K562 (cell line): ENCODE data around the gene RNF213. TPM values are rescaled to one million over a fixed set of nuclear protein-coding genes. Genes with fewer than 3 reads are reported as not detected.

Experiments used
- ATAC-seq: fragments of 200-7000 bp; cut with Tn5 transposase; 3 replicates; pipeline ENCODE4 v1.9.1; 2020; ENCODE audit warnings: moderate library complexity
- BruUV-seq: library from RNA; stranded (reverse); fragments of 400-500 nt; replicated peaks from 2 replicates; lab custom pipeline; 2021; lab: Mats Ljungman, UMichigan
- CTCF ChIA-PET: fragments of 300-600 bp; formaldehyde crosslinking; extraction: SDS; loops from one replicate; lab custom pipeline; 2021; ENCODE audit warnings: low intra/inter-chr PET ratio; lab: Yijun Ruan, JAX
- POLR2A ChIA-PET: fragments of 300-600, 350-650 bp; sonication (Branson Sonifier 250); formaldehyde crosslinking; extraction: SDS; loops from one replicate; lab custom pipeline; 2021; ENCODE audit warnings: antibody characterized with exemption, inconsistent platforms; lab: Yijun Ruan, JAX
- DNase-seq, 4 experiments: peaks; one replicate each; pipeline versions ENCODE4 v3.0.0 to v3.0.0-alpha.2; 2011 to 2018; ENCODE audit warnings: low spot score in 3 of 4, mixed read lengths in 3 of 4; ENCODE audit errors: extremely low read depth in 1 of 4
- FAIRE-seq: peaks from 2 replicates; lab custom pipeline; 2011; peaks lifted over from hg19 to GRCh38; lab: Jason Lieb, UNC
- H2AFZ ChIP-seq: 2 replicates; pipeline ENCODE4 v1.6.0; 2011; ENCODE audit warnings: low read depth, low read length, control low read depth, inconsistent platforms
- H3K27ac ChIP-seq: fragments of 200-600 bp; 3 replicates; pipeline ENCODE4 v1.8.0; 2011; ENCODE audit warnings: low read depth, mild to moderate bottlenecking, control low read depth, inconsistent platforms, low read length, moderate library complexity, mixed read lengths; ENCODE audit errors: extremely low read depth
- H3K27me3 ChIP-seq, 2 experiments: fragments of 300-600 bp in 1 of 2; 2 replicates in 1 of 2; 3 replicates in 1 of 2; pipeline versions ENCODE4 v1.6.0 to v1.8.0; 2011; ENCODE audit warnings: inconsistent platforms in 2 of 2, low read length in 2 of 2, mild to moderate bottlenecking in 1 of 2, mixed read lengths in 1 of 2, moderate library complexity in 1 of 2; ENCODE audit not compliant: control insufficient read depth in 2 of 2, insufficient read depth in 2 of 2
- H3K36me3 ChIP-seq: fragments of 300-600 bp; 3 replicates; pipeline ENCODE4 v1.8.0; 2011; ENCODE audit warnings: mild to moderate bottlenecking, low read length, inconsistent platforms; ENCODE audit not compliant: control insufficient read depth, insufficient read depth
- H3K4me1 ChIP-seq, 2 experiments: fragments of 200-600 bp in 1 of 2; replicated peaks in 1 of 2; 2 replicates in 1 of 2; 3 replicates in 1 of 2; pipeline versions ENCODE4 v1.5.1 to v1.8.0; 2011; ENCODE audit warnings: inconsistent platforms in 2 of 2, low read length in 2 of 2, mild to moderate bottlenecking in 1 of 2, mixed read lengths in 1 of 2, moderate library complexity in 1 of 2; ENCODE audit not compliant: control insufficient read depth in 2 of 2, insufficient read depth in 2 of 2
- H3K4me2 ChIP-seq: 2 replicates; pipeline ENCODE4 v1.6.1; 2011; ENCODE audit warnings: low read length, control low read depth, inconsistent platforms, mixed read lengths; ENCODE audit not compliant: insufficient read depth
- H3K4me3 ChIP-seq: fragments of 200-600 bp; sonication (generic), shearing (Covaris generic); 2 replicates; pipeline ENCODE4 v1.5.1; 2016; ENCODE audit warnings: control low read depth, inconsistent platforms
- H3K79me2 ChIP-seq: fragments of 200-600 bp; 3 replicates; pipeline ENCODE4 v1.8.0; 2011; ENCODE audit warnings: low read length, inconsistent platforms; ENCODE audit not compliant: control insufficient read depth, insufficient read depth
- H3K9ac ChIP-seq, 2 experiments: 2 replicates each; pipeline versions ENCODE4 v1.6.0 to v1.6.1; 2011; ENCODE audit warnings: low read depth in 2 of 2, low read length in 2 of 2, control low read depth in 1 of 2, inconsistent platforms in 1 of 2, mild to moderate bottlenecking in 1 of 2, mixed read lengths in 1 of 2; ENCODE audit not compliant: insufficient read depth in 1 of 2
- H3K9me1 ChIP-seq: one replicate; pipeline ENCODE4 v1.6.0; 2011; ENCODE audit warnings: inconsistent platforms, mild to moderate bottlenecking, low read length, moderate library complexity; ENCODE audit not compliant: control insufficient read depth, insufficient read depth
- H3K9me3 ChIP-seq: replicated peaks from 2 replicates; pipeline ENCODE4 v1.5.1; 2011; ENCODE audit warnings: low read depth, low read length, inconsistent platforms; ENCODE audit not compliant: control insufficient read depth, insufficient read depth
- H4K20me1 ChIP-seq: replicated peaks from 2 replicates; pipeline ENCODE4 v1.6.1; 2011; ENCODE audit warnings: low read length, inconsistent platforms, mixed read lengths; ENCODE audit not compliant: control insufficient read depth, insufficient read depth
- CBFA2T2 ChIP-seq: fragments of 450-650 bp; conservative IDR thresholded peaks from 2 replicates; pipeline ENCODE4 v1.6.1; 2017; ENCODE audit warnings: mild to moderate bottlenecking
- DACH1 ChIP-seq: fragments of 450-650 bp; IDR thresholded peaks from 2 replicates; pipeline ENCODE4 v1.6.1; 2018; ENCODE audit not compliant: partially characterized antibody
- E2F1 ChIP-seq: sonication (generic); formaldehyde crosslinking; IDR thresholded peaks from 2 replicates; pipeline ENCODE4 v1.8.1; 2023; ENCODE audit warnings: mild to moderate bottlenecking, missing genetic modification reagents, moderate library complexity
- FOXA3 ChIP-seq, 2 experiments: fragments of 450-650 bp in 1 of 2; sonication (generic) in 1 of 2; formaldehyde crosslinking; IDR thresholded peaks in 1 of 2; conservative IDR thresholded peaks in 1 of 2; 2 replicates each; pipeline versions ENCODE4 v1.4.0 to v1.8.0; 2020 to 2022; ENCODE audit warnings: mild to moderate bottlenecking in 2 of 2, missing genetic modification reagents in 1 of 2
- MCM3 ChIP-seq: fragments of 450-650 bp; IDR thresholded peaks from 2 replicates; pipeline ENCODE4 v1.6.1; 2016
- NCOA1 ChIP-seq: fragments of 450-650 bp; IDR thresholded peaks from 2 replicates; pipeline ENCODE4 v1.6.1; 2016; ENCODE audit warnings: low read depth
- NFIX ChIP-seq: fragments of 250-450 bp; sonication (Bioruptor Pico); IDR thresholded peaks from 2 replicates; pipeline ENCODE4 v1.4.0; 2020; ENCODE audit warnings: low read depth, mild to moderate bottlenecking, moderate library complexity
- PHF8 ChIP-seq: fragments of 200-600 bp; sonication (generic); IDR thresholded peaks from 2 replicates; pipeline ENCODE4 v1.6.1; 2012; ENCODE audit warnings: mixed run types, mild to moderate bottlenecking, inconsistent platforms, low read length, moderate library complexity, borderline replicate concordance
- POLR3A ChIP-seq: IDR thresholded peaks from 2 replicates; pipeline ENCODE4 v1.6.1; 2011; ENCODE audit warnings: borderline replicate concordance, mild to moderate bottlenecking, moderate library complexity; ENCODE audit not compliant: insufficient read length, insufficient read depth; ENCODE audit errors: extremely low read depth
- RBM34 ChIP-seq: fragments of 200-400 bp; formaldehyde crosslinking; IDR thresholded peaks from 2 replicates; pipeline ENCODE4 v1.6.1; 2018; ENCODE audit warnings: low read length, borderline replicate concordance; ENCODE audit not compliant: insufficient read depth
- SMARCB1 ChIP-seq: IDR thresholded peaks from 2 replicates; pipeline ENCODE4 v1.6.1; 2011; ENCODE audit warnings: improper control_type of control experiment, low read depth; ENCODE audit not compliant: insufficient read length
- ZBTB33 ChIP-seq: sonication (generic); formaldehyde crosslinking; IDR thresholded peaks from 2 replicates; pipeline ENCODE4 v1.8.1; 2023; ENCODE audit warnings: mild to moderate bottlenecking, missing genetic modification reagents
- ZBTB49 ChIP-seq: sonication (generic); formaldehyde crosslinking; IDR thresholded peaks from 2 replicates; pipeline ENCODE4 v1.8.0; 2022; ENCODE audit warnings: missing genetic modification reagents, mild to moderate bottlenecking, borderline replicate concordance
- ZNF41 ChIP-seq: fragments of 250-450 bp; sonication (Bioruptor Pico); conservative IDR thresholded peaks from 2 replicates; pipeline ENCODE4 v1.4.0; 2020; ENCODE audit warnings: mild to moderate bottlenecking
- ZNF431 ChIP-seq: sonication (generic); formaldehyde crosslinking; IDR thresholded peaks from 2 replicates; pipeline ENCODE4 v1.8.0; 2022; ENCODE audit warnings: mild to moderate bottlenecking, missing genetic modification reagents
- WGBS: fragments of 100-300 bp; shearing (Covaris generic); methylation state at CpG from one replicate; pipeline ENCODE4 v1.1.6; 2016; ENCODE audit warnings: low coverage, mixed read lengths; ENCODE audit not compliant: insufficient coverage; ENCODE audit errors: missing lambda C conversion rate; 5-methylcytosine and 5-hydroxymethylcytosine counted together
- in situ Hi-C: fragments of 300-500 bp; cut with MboI; formaldehyde crosslinking; loops from 4 replicates; pipeline ENCODE4 v1.15.0; 2018; ENCODE audit warnings: inconsistent platforms, mixed read lengths
- intact Hi-C: fragments of 100-400 bp; cut with micrococcal nuclease; formaldehyde crosslinking; loops from 2 replicates; pipeline ENCODE4 v1.14.2; 2022
- polyA plus RNA-seq, 8 experiments: library from polyadenylated mRNA; depleted of rRNA in 4 of 8; stranded (reverse) in 5 of 8; unstranded in 3 of 8; fragments of >200 nt; fragmentation: Nextera tagmentation in 2 of 8; fragmentation: Illumina TruSeq in 1 of 8; extraction: Ambion mirVana in 2 of 8; extraction: Trizol in 1 of 8; gene quantifications; 2 replicates each; pipeline versions ENCODE4 v1.2.1 to v1.2.3, GENCODE V29; 2011 to 2014; ENCODE audit warnings: inconsistent platforms in 1 of 8, missing spikeins in 1 of 8
- total RNA-seq, 7 experiments: library from RNA; depleted of rRNA in 6 of 7; stranded (reverse); fragments of >200 nt in 6 of 7; fragmentation: Illumina TruSeq in 2 of 7; extraction: Trizol in 2 of 7; gene quantifications; 2 replicates each; pipeline versions ENCODE4 v1.2.1 to v1.2.3, GENCODE V29; 2011 to 2021; ENCODE audit warnings: low replicate concordance in 1 of 7

RNF213 gene
- total and polyA plus RNA-seq, 9 of the 15 experiments (the other 6 are each of a cell fraction or from before 2014, with no cell fraction given) = 5.3 to 33.6 (median 17.9) TPM

- TF ChIP-seq E2F1 (CRISPR knock-in tag) = no peak
- no peak for TF ChIP-seq ZBTB49 (CRISPR knock-in tag)
- TF ChIP-seq, all 486 proteins: peak for 0
These were observed 121.8 kb downstream of the RNF213 start (continued) for GRCh38 chr17:80382446-80382845.

- H3K4me2 ChIP-seq = no peak overlapping the region
- H4K20me1 ChIP-seq = no peaks in the 10 kb centered on the region
- H3K9me3 ChIP-seq = no peaks in the 10 kb centered on the region
- H3K27ac ChIP-seq = no peak overlapping the region
- H3K4me3 ChIP-seq = no peak overlapping the region
- no peak for DNase-seq
- no peak for FAIRE-seq
- H3K9ac ChIP-seq = no peak overlapping the region
- intact Hi-C loops (no loop called here), in situ Hi-C loops (no loop called here)
- H3K36me3 ChIP-seq = peaks cover 65% of the 10 kb centered on the region; the same call in 2 of the 3 replicates
- ChIA-PET POLR2A (interaction anchor here (1.3 kb wide), 1 partner anchor 14 kb away, joined by 3 read pairs; no protein-coding TSS in a partner anchor), CTCF (no interaction called here)
- WGBS = 63% methylated on average over 8 of the region's 8 CpGs
- no peaks in the 10 kb centered on the region for H3K4me1 ChIP-seq
- BruUV-seq = no TSS peak
- no peaks in the 10 kb centered on the region for H3K9me1 ChIP-seq
- TF ChIP-seq MCM3 (no peak), DACH1 (no peak), SMARCB1 (no peak), NCOA1 (no peak), NFIX (no peak), RBM34 (no peak), CBFA2T2 (no peak), POLR3A (no peak), FOXA3 (CRISPR knock-in tag; conservative IDR thresholded peaks at IDR 0.05 in 1 of 2, IDR thresholded peaks at IDR 0.05 in 1 of 2) (no peak), ZBTB33 (CRISPR knock-in tag) (no peak), ZNF41 (no peak), PHF8 (no peak), ZNF431 (CRISPR knock-in tag) (no peak)
- H3K27me3 ChIP-seq = no peaks in the 10 kb centered on the region
- no peak for ATAC-seq
- no peaks in the 10 kb centered on the region for H3K79me2 ChIP-seq
- H2AFZ ChIP-seq = no peak overlapping the region
These were observed 122.3 kb downstream of the RNF213 start for GRCh38 chr17:80382956-80383355.
